ENCODE results near the gene CYP27B1.
"Not testable (repeated sequence)": the region's sequence is repeated elsewhere in the genome, so short reads cannot be mapped to it uniquely, and the experiment has no call there.

CYP27B1 gene

GRCh38 chr12:57718641-57719528, 48.0 kb downstream of the CYP27B1 start:
- H3K36me3 ChIP-seq (ENCODE audit: control insufficient read depth, insufficient read depth, low read length), result peaks cover 8% of the 10 kb centered on the region
- H3K9ac ChIP-seq (ENCODE audit: low read depth, low read length), result no peak overlapping the region
- H3K4me3 ChIP-seq (ENCODE audit: low read depth, low read length), result no peak overlapping the region
- no peaks in the 10 kb centered on the region for H3K4me1 ChIP-seq (ENCODE audit: control insufficient read depth, insufficient read depth, low read length)
- no peaks in the 10 kb centered on the region for H3K9me3 ChIP-seq (ENCODE audit: control insufficient read depth, insufficient read depth, low read length)
- H3K27me3 ChIP-seq (ENCODE audit: control insufficient read depth, insufficient read depth, low read length), result peaks cover 11% of the 10 kb centered on the region

- Histone ChIP-seq H3K9me3 (ENCODE audit: control insufficient read depth, insufficient read depth, low read length) (no peaks in the 10 kb centered on the region), H3K4me3 (ENCODE audit: low read depth, low read length) (no peak overlapping the region), H3K36me3 (ENCODE audit: control insufficient read depth, insufficient read depth, low read length) (peaks cover 8% of the 10 kb centered on the region), H3K4me1 (ENCODE audit: control insufficient read depth, insufficient read depth, low read length) (no peaks in the 10 kb centered on the region), H3K27me3 (ENCODE audit: control insufficient read depth, insufficient read depth, low read length) (peaks cover 4% of the 10 kb centered on the region), H3K9ac (ENCODE audit: low read depth, low read length) (no peak overlapping the region)
These were observed 48.8 kb downstream of the CYP27B1 start for GRCh38 chr12:57717846-57718640.

GRCh38 chr12:57717131-57717530, 49.7 kb downstream of the CYP27B1 start:
- H3K36me3 ChIP-seq (ENCODE audit: control insufficient read depth, insufficient read depth, low read length), result peaks cover 8% of the 10 kb centered on the region
- no peak overlapping the region for H3K4me3 ChIP-seq (ENCODE audit: low read depth, low read length)
- no peak overlapping the region for H3K9ac ChIP-seq (ENCODE audit: low read depth, low read length)
- no peaks in the 10 kb centered on the region for H3K27me3 ChIP-seq (ENCODE audit: control insufficient read depth, insufficient read depth, low read length)
- H3K9me3 ChIP-seq (ENCODE audit: control insufficient read depth, insufficient read depth, low read length), result no peaks in the 10 kb centered on the region
- H3K4me1 ChIP-seq (ENCODE audit: control insufficient read depth, insufficient read depth, low read length), result no peaks in the 10 kb centered on the region

GRCh38 chr12:57716305-57716704, 50.6 kb downstream of the CYP27B1 start:
- Histone ChIP-seq H3K9me3 (ENCODE audit: control insufficient read depth, insufficient read depth, low read length) (no peaks in the 10 kb centered on the region), H3K4me1 (ENCODE audit: control insufficient read depth, insufficient read depth, low read length) (no peaks in the 10 kb centered on the region), H3K9ac (ENCODE audit: low read depth, low read length) (no peak overlapping the region), H3K36me3 (ENCODE audit: control insufficient read depth, insufficient read depth, low read length) (peaks cover 8% of the 10 kb centered on the region), H3K27me3 (ENCODE audit: control insufficient read depth, insufficient read depth, low read length) (no peaks in the 10 kb centered on the region), H3K4me3 (ENCODE audit: low read depth, low read length) (no peak overlapping the region)

GRCh38 chr12:57715786-57716185, 51.1 kb downstream of the CYP27B1 start:
- Histone ChIP-seq H3K9me3 (ENCODE audit: control insufficient read depth, insufficient read depth, low read length) (no peaks in the 10 kb centered on the region), H3K9ac (ENCODE audit: low read depth, low read length) (no peak overlapping the region), H3K4me1 (ENCODE audit: control insufficient read depth, insufficient read depth, low read length) (no peaks in the 10 kb centered on the region), H3K4me3 (ENCODE audit: low read depth, low read length) (no peak overlapping the region), H3K27me3 (ENCODE audit: control insufficient read depth, insufficient read depth, low read length) (no peaks in the 10 kb centered on the region), H3K36me3 (ENCODE audit: control insufficient read depth, insufficient read depth, low read length) (peaks cover 8% of the 10 kb centered on the region)

GRCh38 chr12:57715036-57715748, 51.7 kb downstream of the CYP27B1 start:
- not testable (repeated sequence) for H3K9me3 ChIP-seq (ENCODE audit: control insufficient read depth, insufficient read depth, low read length); H3K4me3 ChIP-seq (ENCODE audit: low read depth, low read length); H3K36me3 ChIP-seq (ENCODE audit: control insufficient read depth, insufficient read depth, low read length); H3K27me3 ChIP-seq (ENCODE audit: control insufficient read depth, insufficient read depth, low read length); H3K4me1 ChIP-seq (ENCODE audit: control insufficient read depth, insufficient read depth, low read length); H3K9ac ChIP-seq (ENCODE audit: low read depth, low read length)

GRCh38 chr12:57713209-57713608, 53.7 kb downstream of the CYP27B1 start:
- peaks cover 3% of the 10 kb centered on the region for H3K36me3 ChIP-seq (ENCODE audit: control insufficient read depth, insufficient read depth, low read length)
- no peak overlapping the region for H3K4me3 ChIP-seq (ENCODE audit: low read depth, low read length)
- H3K9ac ChIP-seq (ENCODE audit: low read depth, low read length), result no peak overlapping the region
- no peaks in the 10 kb centered on the region for H3K4me1 ChIP-seq (ENCODE audit: control insufficient read depth, insufficient read depth, low read length)
- no peaks in the 10 kb centered on the region for H3K27me3 ChIP-seq (ENCODE audit: control insufficient read depth, insufficient read depth, low read length)
- no peaks in the 10 kb centered on the region for H3K9me3 ChIP-seq (ENCODE audit: control insufficient read depth, insufficient read depth, low read length)

GRCh38 chr12:57712701-57713100, 54.2 kb downstream of the CYP27B1 start:
- no peaks in the 10 kb centered on the region for H3K27me3 ChIP-seq (ENCODE audit: control insufficient read depth, insufficient read depth, low read length)
- H3K9ac ChIP-seq (ENCODE audit: low read depth, low read length), result no peak overlapping the region

More at GRCh38 chr12:57712701-57713100, 54.2 kb downstream of the CYP27B1 start:
- H3K4me1 ChIP-seq (ENCODE audit: control insufficient read depth, insufficient read depth, low read length), result no peaks in the 10 kb centered on the region
- H3K4me3 ChIP-seq (ENCODE audit: low read depth, low read length), result no peak overlapping the region
- H3K36me3 ChIP-seq (ENCODE audit: control insufficient read depth, insufficient read depth, low read length), result peaks cover 3% of the 10 kb centered on the region
- no peaks in the 10 kb centered on the region for H3K9me3 ChIP-seq (ENCODE audit: control insufficient read depth, insufficient read depth, low read length)
